ENCODE data around the gene LHPP.

The LHPP gene

DNA sequence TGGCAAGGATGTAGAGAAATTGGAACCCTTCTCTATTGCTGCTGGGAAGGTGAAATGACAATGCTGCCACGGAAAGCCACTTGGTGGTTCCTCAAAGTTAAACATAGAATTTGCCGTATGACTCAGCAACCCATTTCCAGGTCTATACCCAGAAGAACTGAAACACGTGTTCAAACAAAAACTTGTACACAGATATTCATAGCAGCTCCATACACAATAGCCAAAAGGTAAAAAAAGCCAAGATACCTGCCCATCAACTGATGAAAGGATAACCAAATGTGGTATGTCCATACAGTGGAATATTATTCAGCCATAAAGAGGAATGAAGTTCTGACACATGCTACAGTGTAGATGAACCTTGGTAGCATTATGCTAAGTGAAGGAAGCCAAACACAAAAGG is 39.1 kb downstream of the LHPP start:
- DNase-seq: no peak

DNA sequence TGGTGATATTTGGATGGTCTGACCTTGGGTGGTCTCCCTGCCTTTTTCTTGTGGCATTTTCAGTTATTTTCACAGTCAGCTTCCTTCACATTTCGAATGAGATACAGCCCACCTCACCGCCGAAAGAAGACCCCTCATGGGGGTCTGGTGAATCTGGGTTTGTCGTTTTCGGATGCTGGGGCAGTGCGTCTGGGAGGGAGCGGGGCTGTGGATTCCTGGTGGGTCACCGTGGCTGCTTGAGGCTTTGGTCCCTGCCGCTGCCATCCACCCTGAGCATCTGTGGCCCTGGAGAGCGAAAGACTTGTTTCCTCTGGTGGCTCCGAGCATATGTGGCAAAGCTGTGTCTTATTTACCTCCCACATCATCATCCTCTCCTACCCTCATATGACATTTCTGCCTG is 43.1 kb downstream of the LHPP start:
- DNase-seq: no peak

DNA sequence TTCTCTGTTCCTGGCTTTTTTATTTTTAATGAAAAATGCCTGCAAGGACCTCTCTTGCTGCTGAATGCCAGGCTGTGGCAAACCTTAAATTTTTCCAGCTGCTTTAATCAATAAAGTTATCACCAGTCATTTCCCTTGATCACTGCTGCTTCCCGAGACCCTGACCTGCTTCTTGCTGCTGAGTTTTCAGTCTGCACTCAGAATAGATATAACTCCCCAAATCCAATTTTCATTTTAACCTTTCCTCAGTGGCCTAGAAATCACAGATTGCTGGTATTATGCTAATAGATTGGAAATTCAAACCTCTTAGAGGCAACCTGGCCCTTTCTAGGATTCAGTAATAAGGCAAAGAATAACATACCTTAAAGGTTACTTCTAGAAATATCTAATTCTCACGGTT is 43.7 kb downstream of the LHPP start:
- no peak for DNase-seq

DNA sequence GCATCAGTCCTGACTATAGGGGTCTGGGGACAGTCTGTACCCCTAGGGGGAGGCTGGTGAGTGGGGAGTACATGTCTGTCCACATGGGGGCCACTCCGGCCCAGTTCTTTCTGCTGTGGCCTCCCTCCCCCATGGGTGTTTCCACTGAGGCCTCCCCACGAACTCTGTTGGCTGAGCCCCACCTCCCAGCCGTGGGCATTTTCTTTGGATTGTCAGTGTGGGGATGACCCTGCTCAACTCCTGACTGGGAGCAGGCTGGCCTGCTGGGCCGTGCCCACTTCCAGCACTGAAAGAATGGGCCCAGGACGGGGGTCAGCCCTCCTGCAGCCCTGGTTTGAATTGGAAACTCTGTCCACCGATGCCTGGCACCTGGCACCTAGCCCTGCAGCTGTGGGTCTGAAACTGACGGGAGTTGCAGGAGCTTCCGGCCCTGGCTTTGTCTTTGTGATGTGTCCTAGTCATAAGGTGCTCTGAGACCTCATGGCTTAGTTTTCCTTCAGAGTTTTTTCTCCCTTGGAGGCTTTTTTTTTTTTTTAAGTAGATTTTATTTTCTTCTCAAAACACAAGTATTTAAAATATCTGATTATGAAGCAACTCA is 46.5 kb downstream of the LHPP start:
- no peak for DNase-seq

DNA sequence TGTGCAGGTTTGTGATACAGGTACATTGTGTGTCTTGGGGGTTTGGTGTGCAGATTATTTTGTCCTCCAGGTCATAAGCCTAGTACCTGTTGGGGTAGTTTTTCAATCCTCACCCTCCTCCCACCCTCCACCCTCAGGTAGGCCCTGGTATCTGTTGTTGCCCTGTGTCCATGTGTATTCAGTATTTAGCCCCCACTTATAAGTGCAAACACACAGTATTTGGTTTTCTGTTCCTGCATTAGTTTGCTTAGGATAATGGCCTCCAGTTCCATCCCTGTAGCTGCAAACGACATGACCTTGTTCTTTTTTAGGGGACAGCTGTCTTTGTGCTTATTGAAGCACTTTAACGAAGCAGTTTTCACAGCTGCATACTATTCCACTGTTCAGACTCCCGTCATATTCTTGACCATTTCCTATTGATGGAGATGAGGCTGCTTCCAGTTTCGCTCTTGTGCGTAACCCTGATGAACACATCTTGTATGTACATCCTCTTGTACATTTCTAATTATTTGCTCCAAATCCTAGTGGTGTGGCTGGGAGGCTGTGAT is 47.4 kb downstream of the LHPP start:
- no peak for DNase-seq

DNA sequence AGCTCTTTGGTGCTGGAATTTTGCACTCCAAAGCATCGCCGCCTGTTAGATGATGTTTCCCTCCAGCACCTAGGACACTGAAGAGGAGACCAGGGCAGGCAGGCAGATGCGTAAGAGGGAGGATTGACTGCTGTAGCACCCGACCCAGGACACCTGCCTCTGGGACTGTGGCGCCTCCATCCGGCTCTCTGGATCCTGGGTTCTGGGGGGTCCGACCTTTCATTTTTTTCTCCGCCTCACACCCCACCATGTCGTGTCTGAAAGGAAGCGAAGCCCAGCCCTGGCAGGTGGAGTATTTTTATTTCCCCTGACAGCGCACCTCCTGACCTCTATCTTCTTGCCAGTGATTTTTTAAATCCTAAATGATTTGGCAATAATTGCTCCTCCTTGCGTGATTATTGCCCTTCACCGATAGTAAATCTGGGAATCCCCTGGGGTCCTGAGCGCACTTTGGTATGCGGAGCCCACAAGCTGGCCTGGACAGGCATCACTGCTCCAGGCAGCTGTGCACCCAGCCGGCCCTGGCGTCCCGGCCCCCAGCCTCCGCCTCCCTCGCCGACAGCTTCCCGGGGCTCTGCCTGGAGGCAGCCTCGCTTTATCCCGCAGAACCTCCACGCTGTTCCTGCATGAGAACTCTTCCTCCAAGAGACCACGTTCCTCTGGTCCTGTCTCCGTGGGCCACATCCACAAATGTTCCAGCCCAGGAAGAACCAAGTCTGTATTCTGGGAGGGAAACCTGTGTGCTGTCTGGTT is 48.4 kb downstream of the LHPP start:
- no peak for DNase-seq

DNA sequence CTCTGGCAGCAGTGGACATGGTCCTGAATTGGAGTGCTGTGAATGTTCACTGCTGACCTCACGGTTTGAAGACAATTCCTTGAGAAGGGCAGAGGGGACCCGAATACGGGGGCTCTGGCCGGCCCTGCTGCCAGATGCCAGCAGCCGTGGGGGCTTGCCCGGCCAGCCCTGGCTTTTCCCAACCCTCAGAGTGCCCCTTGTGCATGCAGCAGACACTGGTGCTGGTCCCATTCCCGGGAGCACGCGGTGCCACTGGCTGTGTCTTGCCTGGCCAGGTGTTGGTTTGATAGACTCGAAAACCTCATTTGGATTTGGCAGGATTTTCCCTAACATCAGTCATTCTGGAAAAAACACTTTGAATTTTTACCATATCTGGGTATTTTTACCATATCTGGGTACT is 49.1 kb downstream of the LHPP start:
- DNase-seq: no peak

DNA sequence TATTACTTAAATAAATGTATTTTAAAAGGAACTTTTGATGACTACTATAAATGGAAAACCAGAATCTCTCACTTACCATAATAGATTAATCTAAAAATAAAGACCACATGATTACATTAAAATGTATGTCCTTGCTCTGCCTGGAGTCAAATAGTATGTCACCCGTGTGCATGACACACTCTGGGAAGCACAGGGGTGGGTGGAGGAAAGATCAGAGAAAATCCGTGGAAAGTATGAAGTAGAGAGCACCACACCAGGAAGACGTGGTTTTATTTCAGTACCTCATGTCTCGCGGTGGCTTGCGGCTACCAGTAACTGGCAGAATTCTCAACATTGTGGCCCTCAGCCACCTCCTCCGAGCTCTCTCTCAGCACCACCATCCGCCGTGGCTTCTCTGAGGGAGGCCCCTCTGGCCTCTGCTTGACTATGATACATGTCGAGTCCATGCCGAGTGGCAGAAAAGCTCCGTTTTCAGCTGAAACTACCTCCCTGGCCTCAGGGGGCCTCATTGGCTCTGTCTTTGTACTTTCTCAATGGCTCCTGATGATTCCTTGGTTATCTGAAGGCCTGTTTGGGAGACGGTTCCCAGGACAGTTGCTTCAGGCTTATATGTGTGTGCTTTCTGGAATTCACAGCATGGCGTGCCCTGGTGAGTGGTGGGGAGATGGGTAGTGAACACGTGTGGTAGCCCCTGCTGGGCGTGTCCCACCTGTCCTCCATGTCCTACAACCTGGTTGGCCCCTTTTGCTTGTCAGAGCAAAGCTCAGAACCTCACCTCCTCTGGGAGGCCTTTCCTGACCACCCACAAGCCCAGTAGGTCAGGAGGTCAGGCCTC is 49.8 kb downstream of the LHPP start:
- no peak for DNase-seq

DNA sequence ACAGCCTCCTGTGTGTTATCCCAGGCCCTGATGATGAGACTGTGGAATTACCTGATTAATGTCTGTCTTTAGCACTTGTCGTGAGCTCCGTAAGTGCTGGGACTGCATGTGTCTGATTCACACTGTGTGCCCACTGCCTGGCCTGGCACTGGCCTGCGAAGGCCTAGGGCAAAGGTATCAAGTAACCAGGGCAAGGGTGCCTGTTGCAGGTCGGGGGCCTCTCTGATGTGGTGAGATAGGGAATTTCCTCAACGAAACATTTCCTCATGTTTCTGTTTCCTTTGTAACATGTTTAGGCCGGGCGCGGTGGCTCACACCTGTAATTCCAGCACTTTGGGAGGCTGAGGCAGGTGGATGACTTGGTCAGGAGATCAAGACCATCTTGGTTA is 50.4 kb downstream of the LHPP start:
- no peak for DNase-seq

DNA sequence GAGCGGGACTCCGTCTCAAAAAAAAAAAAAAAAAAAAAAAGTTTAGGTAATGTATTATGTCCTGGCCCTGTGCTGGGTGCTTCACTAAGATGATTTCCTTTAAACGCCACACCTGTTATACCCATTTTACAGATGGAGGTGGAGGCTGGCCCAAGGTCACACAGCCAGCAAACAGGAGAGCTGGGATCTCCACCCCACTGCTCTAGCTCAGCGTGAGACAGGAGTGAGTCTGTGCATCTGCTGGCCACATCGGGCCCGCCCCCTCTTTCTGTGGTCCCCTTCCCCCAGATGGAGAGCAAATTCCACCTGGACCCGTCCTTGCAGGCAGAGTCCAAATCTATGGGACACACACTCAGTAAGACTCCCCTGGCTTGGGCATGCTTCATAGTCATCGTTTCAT is 51.0 kb downstream of the LHPP start:
- DNase-seq: no peak

DNA sequence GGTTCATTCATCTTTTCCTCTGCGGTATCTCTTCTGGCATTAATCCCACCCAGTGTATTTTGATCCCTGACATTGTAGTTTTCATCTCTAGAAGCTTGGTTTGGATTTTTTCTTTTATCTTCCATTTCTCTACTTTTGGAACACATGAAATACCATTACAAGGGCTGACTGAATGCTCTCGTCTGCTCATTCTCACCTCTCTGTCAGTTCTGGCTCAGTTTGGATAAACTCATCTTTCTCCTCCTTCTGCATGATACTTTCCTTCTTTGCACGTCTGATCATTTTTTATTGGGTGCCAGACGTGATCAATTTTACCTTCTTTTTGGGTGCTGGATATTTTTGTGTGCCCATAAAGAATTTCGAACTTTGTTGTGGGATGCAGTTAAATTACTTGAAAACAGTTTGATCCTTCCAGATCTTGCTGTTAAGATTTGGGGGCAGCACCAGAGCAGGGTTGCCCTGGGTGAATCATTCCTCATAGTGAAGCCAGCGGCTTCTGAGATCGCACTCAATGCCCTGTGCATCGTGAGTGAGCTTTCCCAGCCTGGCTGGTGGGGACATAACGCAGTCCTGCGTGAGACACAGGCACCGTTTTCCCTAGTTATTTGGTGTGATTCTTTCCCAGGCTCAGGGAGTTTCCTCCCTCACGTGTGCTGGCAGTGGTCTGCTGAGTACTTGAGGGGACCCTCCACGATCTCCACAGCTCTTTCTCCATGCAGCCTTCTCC is 53.8 kb downstream of the LHPP start:
- no peak for DNase-seq

DNA sequence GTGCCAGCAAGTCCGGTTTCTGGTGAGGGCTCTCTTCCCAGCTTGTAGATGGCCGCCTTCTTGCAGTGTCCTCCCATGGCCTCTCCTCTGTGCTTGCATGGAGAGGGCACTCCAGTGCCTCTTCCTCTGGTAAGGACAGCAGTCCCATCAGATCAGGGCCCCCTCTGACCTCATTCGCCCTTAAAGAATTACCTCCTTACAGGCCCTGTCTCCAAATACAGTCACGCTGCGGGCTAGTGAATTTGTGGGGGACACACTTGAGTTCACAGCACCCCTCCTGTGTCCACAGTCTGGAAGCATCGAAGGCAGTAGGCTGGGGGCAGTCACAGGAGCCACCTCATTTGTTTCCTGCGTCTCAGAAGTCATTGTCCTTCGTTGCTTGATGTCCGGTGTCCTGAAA is 54.6 kb downstream of the LHPP start:
- DNase-seq: no peak

DNA sequence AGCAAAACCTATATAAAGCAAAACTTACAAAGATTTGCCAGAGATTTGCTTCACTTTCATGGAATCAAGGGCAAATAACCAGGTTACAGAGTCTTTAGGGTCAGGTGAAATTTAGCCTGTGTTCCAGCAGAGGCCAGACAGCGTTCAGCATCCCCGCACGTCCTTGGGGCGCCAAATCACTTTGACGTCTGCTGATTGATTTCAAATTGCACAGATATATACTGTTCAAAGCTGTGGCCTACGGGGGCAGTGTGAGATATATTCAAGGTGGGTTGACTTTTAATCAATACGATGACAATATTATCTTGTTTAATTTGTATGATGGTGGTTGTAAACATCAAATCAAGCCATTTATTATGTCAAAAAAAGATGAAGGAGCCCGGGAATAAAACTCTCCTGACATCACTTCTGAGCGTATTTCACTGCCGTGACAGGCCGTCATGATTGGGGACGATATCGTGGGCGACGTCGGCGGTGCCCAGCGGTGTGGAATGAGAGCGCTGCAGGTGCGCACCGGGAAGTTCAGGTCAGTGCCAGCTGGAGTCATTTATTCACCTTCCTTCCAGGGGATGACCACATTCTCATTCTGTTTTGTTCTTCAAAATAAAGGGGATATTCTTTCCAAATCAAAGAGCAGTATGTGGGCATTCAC is 55.2 kb downstream of the LHPP start:
- no peak for DNase-seq

DNA sequence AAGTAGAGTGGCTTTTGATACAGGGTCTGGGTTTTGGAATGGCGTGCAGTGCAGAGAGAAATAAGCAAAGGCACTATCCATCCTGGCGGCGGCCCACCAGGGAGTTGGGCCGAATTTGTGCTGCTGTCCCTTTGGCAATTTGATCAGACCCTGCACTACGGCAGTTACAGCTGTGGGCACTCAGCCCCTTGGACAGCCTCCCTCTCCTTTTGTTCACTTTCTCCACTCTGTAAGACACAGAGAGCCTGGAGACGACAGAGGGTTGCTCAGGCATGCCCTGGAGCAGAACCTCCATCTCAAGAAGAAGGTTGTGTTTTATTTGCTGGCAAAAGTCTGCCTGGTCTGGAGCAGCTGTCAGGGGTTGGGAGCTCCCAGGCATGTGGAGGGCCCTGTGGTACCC is 55.8 kb downstream of the LHPP start:
- no peak for DNase-seq

DNA sequence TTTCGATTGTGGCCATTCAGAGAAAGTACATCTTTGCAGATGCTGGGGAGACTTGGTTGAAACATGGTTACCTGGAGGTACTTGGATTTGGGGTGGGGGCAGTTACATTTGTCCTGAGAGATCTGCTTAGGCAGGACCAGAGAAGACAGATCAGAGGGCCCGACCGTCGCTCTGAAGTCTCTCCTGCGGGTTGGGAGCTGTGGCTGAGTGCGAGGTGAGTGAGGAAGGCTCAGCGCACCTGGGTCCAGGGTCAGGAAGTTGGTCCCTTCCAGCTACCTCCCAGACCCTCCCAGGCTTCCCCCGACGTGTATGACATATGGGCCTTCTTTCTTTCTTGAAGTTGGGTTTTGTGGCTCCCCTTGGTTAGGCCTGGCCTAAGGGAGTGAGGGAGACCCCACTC is 56.3 kb downstream of the LHPP start:
- DNase-seq: no peak

DNA sequence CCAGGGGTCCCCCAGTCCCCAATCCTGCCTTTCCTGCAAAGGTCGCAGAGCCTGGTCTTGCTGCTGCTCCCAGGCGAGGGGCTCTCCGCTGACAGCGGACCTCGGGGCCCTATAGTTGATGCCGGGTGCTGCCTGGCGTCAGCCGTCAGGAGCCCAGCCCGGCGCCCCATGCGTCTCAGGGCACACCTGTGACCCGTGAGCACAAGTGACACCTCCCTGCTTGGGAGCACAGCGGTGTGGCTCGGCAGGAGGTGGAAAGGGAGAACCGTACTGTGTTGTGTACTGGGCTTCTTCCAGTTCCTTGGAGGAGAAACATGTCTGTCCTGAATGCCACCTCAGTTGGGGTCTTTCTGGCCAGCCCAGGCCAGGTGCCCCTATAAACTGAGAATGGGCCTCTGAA is 56.7 kb downstream of the LHPP start:
- no peak for DNase-seq

DNA sequence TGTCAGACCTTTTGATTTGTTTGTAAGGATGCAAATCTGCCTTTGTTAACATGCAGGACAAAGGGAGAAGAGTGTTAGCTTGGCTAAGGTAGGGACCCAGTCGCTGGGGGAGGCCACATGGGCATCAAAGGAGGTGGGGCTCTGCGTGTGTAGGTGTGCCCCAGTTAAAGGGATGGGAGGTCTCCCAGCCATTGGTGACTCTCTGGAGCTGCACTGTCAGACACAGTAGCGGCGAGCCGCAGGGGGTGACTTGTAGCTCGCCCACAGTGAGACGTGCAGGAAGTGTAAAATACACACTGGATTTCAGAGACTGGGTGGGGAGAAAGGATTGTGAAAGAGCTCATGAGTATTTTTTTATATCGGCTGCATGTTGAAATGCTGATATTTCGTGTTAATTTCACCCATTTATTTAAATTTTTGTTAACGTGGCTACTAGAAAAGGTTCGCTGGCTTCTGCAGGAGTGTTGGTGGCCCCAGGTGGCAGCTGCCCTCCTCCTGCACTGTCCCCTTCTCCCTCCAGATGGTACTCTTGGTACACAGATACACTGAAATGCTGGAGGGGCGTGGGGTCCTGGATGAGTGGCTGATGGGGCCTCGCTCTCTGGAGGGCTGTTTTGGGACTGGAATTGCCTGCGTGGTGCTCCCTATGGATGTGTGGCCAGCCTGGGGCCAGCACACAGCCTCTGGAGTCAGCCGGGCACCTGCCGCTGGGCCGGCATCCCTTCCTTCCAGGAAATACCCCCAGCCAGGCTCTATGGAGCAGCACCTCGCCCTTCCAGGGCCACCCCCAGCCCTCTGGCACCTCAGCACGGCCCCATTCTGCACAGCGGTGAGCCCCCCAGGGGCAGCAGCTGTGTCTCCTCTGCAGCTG is 59.2 kb downstream of the LHPP start:
- no peak for DNase-seq

DNA sequence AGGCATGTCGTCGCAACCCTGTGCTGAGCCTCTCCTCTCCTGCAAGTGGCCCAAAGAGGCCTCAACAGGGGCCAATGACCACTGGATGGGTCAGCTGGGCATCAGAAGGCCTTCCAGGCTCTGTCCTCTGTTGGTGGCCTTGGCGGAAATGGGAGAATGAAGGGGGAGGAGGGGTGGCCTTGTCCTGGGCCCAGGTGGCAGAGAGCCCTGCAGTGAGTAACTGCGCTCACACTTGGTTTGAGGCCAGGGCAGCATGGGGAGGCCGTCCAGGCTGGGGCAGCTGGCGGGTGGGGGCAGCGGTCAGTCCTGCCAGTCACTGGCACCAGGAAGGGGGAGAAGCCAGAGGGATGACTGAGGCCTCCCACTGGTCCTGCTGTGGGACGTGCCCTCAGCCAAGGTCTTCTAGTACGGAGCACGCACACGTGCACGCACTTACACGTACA is 59.8 kb downstream of the LHPP start:
- DNase-seq: no peak

DNA sequence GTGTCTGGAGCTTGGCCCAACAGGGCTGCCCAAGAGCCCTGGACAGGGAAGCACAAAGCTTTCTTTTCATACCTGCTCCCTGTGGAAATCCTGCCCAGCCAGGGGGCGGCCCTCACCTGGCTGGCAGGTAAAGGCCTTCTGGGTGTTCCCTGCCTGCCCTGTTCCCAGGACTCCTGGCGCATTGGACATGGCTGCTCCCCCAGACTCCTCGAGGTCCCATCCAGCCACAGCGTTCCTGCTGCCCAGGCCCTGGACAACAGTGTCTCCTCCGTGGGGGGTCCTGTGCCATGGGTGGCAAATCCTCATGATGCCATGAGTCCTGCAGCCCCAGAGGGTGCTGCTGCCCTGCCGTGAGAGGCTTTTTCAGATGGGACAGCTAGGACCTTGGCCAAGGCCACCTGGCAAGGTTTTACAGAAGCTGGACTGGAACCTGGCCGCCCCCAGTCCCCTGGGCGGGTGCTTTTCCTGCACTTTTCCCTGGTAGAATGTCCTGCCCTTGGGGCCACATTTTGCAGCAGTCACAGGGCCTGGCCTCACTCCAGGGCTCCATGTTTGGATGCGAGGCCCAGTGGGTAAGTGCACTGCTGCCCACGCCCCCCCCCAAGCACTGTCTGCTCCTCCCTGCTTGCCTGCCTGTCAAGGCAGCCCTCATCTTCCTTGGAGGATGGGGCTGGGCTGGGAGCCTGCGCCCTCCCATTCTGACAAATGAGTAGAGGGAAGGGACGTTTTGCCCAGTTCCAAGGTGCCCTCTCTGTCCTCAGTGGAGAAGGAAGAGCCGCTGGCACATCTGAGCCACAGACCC is 60.7 kb downstream of the LHPP start:
- no peak for DNase-seq
